ENCODE measurements around the gene UIMC1.

The UIMC1 gene

GRCh38 chr5:177022386-177023302 lies 16.1 kb upstream of the UIMC1 start, which contains the start of gene ZNF346:
Gene ZNF346 (plus strand): TSS chr5:177022696. CDS start chr5:177022739, 43 bp downstream.
- H3K27ac ChIP-seq (ENCODE audit: extremely low read depth, low read depth, low read length) = peak within 1 kb of the TSS; percentile 96
- no peaks in the 10 kb centered on the region for H3K9me3 ChIP-seq (ENCODE audit: control insufficient read depth, insufficient read depth, low read depth, low read length)
- peaks cover 22 to 26% of the 10 kb centered on the region in 2 experiments; a peak in 2 of 3 replicates for H3K36me3 ChIP-seq (ENCODE audit: control insufficient read depth in 2 of 2, insufficient read depth in 1 of 2, low read length in 2 of 2)
- CTCF ChIA-PET = interaction anchor here (0.6 to 1.3 kb wide), 7 partner anchors 15 to 1163 kb away, joined by 3 to 5 read pairs (median 4); no protein-coding TSS in a partner anchor
- H3K4me3 ChIP-seq (ENCODE audit: low read depth, low read length) = peak within 1 kb of the TSS; percentile 84
- POLR2A ChIA-PET = interaction anchor here (0.8 to 2.8 kb wide), 4 partner anchors 9 to 18 kb away, joined by 3 to 14 read pairs (median 4); partner anchors contain the start of gene UIMC1
- no peaks in the 10 kb centered on the region for H3K4me1 ChIP-seq (ENCODE audit: control insufficient read depth, insufficient read depth, low read length)
- TF ChIP-seq ZFP37 (tag by site-specific recombination; IDR thresholded peaks at IDR 0.05) (peak; percentile 79), EGR2 (tag by site-specific recombination; IDR thresholded peaks at IDR 0.05; ENCODE audit: low read depth) (no peak), ZNF747 (tag by site-specific recombination; IDR thresholded peaks at IDR 0.05) (no peak), ZNF18 (tag by site-specific recombination; IDR thresholded peaks at IDR 0.05) (0 out of 2 replicates have a peak, but pooled peaks have one; percentile 19), ZNF660 (tag by site-specific recombination; IDR thresholded peaks at IDR 0.05) (peak; percentile 67), ZNF658 (tag by site-specific recombination; IDR thresholded peaks at IDR 0.05) (no peak), ZNF571 (tag by site-specific recombination; IDR thresholded peaks at IDR 0.05) (no peak), AEBP2 (tag by site-specific recombination; IDR thresholded peaks at IDR 0.05; ENCODE audit: borderline replicate concordance) (no peak), ZNF214 (tag by site-specific recombination; IDR thresholded peaks at IDR 0.05; ENCODE audit: borderline replicate concordance) (no peak), ZNF48 (tag by site-specific recombination; IDR thresholded peaks at IDR 0.05) (no peak), ZFP3 (tag by site-specific recombination; IDR thresholded peaks at IDR 0.05; ENCODE audit: low read depth) (no peak), YY1 (tag by site-specific recombination; IDR thresholded peaks at IDR 0.05) (peak; percentile 95), ZNF132 (tag by site-specific recombination; IDR thresholded peaks at IDR 0.05; ENCODE audit: borderline replicate concordance) (no peak), ZNF398 (tag by site-specific recombination; IDR thresholded peaks at IDR 0.05) (peak; percentile 30; the same call in 1 of the 2 replicates), ZNF37A (tag by site-specific recombination; IDR thresholded peaks at IDR 0.05) (no peak), ZNF555 (tag by site-specific recombination; conservative IDR thresholded peaks at IDR 0.05) (no peak), ZNF830 (tag by site-specific recombination; IDR thresholded peaks at IDR 0.05; ENCODE audit: low read depth) (no peak), ZNF404 (tag by site-specific recombination; IDR thresholded peaks at IDR 0.05) (no peak), ZNF16 (tag by site-specific recombination; IDR thresholded peaks at IDR 0.05; ENCODE audit: low read depth) (no peak), ZNF23 (tag by site-specific recombination; IDR thresholded peaks at IDR 0.05; ENCODE audit: borderline replicate concordance) (no peak), ZNF544 (tag by site-specific recombination; IDR thresholded peaks at IDR 0.05) (no peak), ZSCAN18 (tag by site-specific recombination; IDR thresholded peaks at IDR 0.05) (no peak), ZNF140 (tag by site-specific recombination; IDR thresholded peaks at IDR 0.05) (no peak), ZNF274 (IDR thresholded peaks at IDR 0.05; ENCODE audit: low read length) (no peak), ZNF274 (tag by site-specific recombination; IDR thresholded peaks at IDR 0.05; ENCODE audit: borderline replicate concordance) (no peak), ZNF350 (tag by site-specific recombination; IDR thresholded peaks at IDR 0.05) (no peak), ZNF138 (tag by site-specific recombination; IDR thresholded peaks at IDR 0.05; ENCODE audit: borderline replicate concordance) (no peak), ZNF654 (tag by site-specific recombination; IDR thresholded peaks at IDR 0.05; ENCODE audit: low read depth) (no peak), ZNF558 (tag by site-specific recombination; IDR thresholded peaks at IDR 0.05) (no peak), ZNF777 (tag by site-specific recombination; IDR thresholded peaks at IDR 0.05; ENCODE audit: borderline replicate concordance) (peak; percentile 50; the same call in 1 of the 2 replicates), ZNF664 (tag by site-specific recombination; IDR thresholded peaks at IDR 0.05) (no peak)

Measured in HEK293 (cell line).